HepG2 (cell line): ENCODE measurements around the gene NCS1.

Source experiments
- ATF3 ChIP-seq: sonication (generic); formaldehyde crosslinking; IDR thresholded peaks from 2 replicates; pipeline ENCODE4 v1.4.0; 2020; ENCODE audit warnings: missing genetic modification reagents
- CTCF ChIP-seq: sonication (generic); formaldehyde crosslinking; IDR thresholded peaks from 2 replicates; pipeline ENCODE4 v1.5.0; 2020; ENCODE audit warnings: mild to moderate bottlenecking, missing genetic modification reagents, moderate library complexity
- HDAC2 ChIP-seq: sonication (generic); formaldehyde crosslinking; IDR thresholded peaks from 2 replicates; pipeline ENCODE4 v1.4.0; 2020; ENCODE audit warnings: missing genetic modification reagents
- POGZ ChIP-seq: sonication (generic); formaldehyde crosslinking; IDR thresholded peaks from 2 replicates; pipeline ENCODE4 v1.4.0; 2020; ENCODE audit warnings: mild to moderate bottlenecking, missing genetic modification reagents
- SMARCC2 ChIP-seq: fragments of 450-650 bp; IDR thresholded peaks from 2 replicates; pipeline ENCODE4 v1.6.1; 2017; ENCODE audit warnings: antibody characterized with exemption, mild to moderate bottlenecking
- ZMYM3 ChIP-seq: sonication (generic); formaldehyde crosslinking; IDR thresholded peaks from 2 replicates; pipeline ENCODE4 v1.5.1; 2020; ENCODE audit warnings: mild to moderate bottlenecking, missing genetic modification reagents
- ZNF335 ChIP-seq: sonication (generic); formaldehyde crosslinking; IDR thresholded peaks from 2 replicates; pipeline ENCODE4 v1.4.0; 2020; ENCODE audit warnings: missing genetic modification reagents
- ZSCAN29 ChIP-seq: sonication (generic); formaldehyde crosslinking; conservative IDR thresholded peaks from 2 replicates; pipeline ENCODE4 v1.4.0; 2020; ENCODE audit warnings: mild to moderate bottlenecking, missing genetic modification reagents
- TF ChIP-seq, protein P1 (sequence below): sonication (generic); formaldehyde crosslinking; IDR thresholded peaks from 2 replicates; pipeline ENCODE4 v1.4.0; 2020; ENCODE audit warnings: low read depth, missing genetic modification reagents
- TF ChIP-seq, protein P2 (sequence below): sonication (generic); formaldehyde crosslinking; IDR thresholded peaks from 2 replicates; pipeline ENCODE4 v1.4.0; 2020; ENCODE audit warnings: missing genetic modification reagents

GRCh38 chr9:130266236-130267098 lies 94.3 kb downstream of the NCS1 start:
- TF ChIP-seq ZMYM3 (CRISPR knock-in tag) (no peak), SMARCC2 (no peak), ZNF335 (CRISPR knock-in tag) (no peak), POGZ (no peak), ZSCAN29 (no peak), HDAC2 (CRISPR knock-in tag) (no peak), CTCF (CRISPR knock-in tag) (no peak), ATF3 (CRISPR knock-in tag) (no peak)
- TF ChIP-seq, protein P1, sequence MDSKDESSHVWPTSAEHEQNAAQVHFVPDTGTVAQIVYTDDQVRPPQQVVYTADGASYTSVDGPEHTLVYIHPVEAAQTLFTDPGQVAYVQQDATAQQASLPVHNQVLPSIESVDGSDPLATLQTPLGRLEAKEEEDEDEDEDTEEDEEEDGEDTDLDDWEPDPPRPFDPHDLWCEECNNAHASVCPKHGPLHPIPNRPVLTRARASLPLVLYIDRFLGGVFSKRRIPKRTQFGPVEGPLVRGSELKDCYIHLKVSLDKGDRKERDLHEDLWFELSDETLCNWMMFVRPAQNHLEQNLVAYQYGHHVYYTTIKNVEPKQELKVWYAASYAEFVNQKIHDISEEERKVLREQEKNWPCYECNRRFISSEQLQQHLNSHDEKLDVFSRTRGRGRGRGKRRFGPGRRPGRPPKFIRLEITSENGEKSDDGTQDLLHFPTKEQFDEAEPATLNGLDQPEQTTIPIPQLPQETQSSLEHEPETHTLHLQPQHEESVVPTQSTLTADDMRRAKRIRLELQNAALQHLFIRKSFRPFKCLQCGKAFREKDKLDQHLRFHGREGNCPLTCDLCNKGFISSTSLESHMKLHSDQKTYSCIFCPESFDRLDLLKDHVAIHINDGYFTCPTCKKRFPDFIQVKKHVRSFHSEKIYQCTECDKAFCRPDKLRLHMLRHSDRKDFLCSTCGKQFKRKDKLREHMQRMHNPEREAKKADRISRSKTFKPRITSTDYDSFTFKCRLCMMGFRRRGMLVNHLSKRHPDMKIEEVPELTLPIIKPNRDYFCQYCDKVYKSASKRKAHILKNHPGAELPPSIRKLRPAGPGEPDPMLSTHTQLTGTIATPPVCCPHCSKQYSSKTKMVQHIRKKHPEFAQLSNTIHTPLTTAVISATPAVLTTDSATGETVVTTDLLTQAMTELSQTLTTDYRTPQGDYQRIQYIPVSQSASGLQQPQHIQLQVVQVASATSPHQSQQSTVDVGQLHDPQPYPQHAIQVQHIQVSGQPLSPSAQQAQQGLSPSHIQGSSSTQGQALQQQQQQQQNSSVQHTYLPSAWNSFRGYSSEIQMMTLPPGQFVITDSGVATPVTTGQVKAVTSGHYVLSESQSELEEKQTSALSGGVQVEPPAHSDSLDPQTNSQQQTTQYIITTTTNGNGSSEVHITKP: no peak
- TF ChIP-seq, protein P2, sequence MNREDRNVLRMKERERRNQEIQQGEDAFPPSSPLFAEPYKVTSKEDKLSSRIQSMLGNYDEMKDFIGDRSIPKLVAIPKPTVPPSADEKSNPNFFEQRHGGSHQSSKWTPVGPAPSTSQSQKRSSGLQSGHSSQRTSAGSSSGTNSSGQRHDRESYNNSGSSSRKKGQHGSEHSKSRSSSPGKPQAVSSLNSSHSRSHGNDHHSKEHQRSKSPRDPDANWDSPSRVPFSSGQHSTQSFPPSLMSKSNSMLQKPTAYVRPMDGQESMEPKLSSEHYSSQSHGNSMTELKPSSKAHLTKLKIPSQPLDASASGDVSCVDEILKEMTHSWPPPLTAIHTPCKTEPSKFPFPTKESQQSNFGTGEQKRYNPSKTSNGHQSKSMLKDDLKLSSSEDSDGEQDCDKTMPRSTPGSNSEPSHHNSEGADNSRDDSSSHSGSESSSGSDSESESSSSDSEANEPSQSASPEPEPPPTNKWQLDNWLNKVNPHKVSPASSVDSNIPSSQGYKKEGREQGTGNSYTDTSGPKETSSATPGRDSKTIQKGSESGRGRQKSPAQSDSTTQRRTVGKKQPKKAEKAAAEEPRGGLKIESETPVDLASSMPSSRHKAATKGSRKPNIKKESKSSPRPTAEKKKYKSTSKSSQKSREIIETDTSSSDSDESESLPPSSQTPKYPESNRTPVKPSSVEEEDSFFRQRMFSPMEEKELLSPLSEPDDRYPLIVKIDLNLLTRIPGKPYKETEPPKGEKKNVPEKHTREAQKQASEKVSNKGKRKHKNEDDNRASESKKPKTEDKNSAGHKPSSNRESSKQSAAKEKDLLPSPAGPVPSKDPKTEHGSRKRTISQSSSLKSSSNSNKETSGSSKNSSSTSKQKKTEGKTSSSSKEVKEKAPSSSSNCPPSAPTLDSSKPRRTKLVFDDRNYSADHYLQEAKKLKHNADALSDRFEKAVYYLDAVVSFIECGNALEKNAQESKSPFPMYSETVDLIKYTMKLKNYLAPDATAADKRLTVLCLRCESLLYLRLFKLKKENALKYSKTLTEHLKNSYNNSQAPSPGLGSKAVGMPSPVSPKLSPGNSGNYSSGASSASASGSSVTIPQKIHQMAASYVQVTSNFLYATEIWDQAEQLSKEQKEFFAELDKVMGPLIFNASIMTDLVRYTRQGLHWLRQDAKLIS (CRISPR knock-in tag): no peak
